GM21786 (cell line): ENCODE measurements around the gene ALPG.

Source experiments
- ATAC-seq: cut with Tn5 transposase; IDR thresholded peaks from one replicate; pipeline ENCODE4 v1.9.1; 2021; ENCODE audit not compliant: unreplicated experiment

ALPG gene

DNA sequence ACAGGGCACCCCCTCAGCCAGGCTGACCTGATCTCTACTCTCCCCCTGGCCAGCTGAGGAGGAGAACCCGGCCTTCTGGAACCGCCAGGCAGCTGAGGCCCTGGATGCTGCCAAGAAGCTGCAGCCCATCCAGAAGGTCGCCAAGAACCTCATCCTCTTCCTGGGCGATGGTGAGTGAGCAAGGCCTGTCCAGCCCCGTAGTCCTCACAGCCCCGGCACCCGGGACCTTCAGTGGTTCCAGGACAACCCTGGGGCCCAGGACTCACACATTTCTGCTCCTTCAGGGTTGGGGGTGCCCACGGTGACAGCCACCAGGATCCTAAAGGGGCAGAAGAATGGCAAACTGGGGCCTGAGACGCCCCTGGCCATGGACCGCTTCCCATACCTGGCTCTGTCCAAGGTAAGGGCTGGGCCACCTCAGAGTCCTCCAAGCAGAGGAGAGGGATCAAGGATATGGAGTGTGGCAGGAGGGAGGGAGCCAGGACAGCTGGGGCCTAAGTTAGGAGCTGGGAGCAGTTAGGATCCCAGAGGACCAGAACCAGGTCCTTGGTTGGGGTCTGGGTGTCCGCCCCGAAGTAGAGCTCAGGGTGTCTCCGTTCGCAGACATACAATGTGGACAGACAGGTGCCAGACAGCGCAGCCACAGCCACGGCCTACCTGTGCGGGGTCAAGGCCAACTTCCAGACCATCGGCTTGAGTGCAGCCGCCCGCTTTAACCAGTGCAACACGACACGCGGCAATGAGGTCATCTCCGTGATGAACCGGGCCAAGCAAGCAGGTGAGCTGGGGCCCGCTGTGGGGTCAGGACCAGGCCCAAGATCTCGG lies 49.9 kb downstream of the ALPG start:
- ATAC-seq: no peak

DNA sequence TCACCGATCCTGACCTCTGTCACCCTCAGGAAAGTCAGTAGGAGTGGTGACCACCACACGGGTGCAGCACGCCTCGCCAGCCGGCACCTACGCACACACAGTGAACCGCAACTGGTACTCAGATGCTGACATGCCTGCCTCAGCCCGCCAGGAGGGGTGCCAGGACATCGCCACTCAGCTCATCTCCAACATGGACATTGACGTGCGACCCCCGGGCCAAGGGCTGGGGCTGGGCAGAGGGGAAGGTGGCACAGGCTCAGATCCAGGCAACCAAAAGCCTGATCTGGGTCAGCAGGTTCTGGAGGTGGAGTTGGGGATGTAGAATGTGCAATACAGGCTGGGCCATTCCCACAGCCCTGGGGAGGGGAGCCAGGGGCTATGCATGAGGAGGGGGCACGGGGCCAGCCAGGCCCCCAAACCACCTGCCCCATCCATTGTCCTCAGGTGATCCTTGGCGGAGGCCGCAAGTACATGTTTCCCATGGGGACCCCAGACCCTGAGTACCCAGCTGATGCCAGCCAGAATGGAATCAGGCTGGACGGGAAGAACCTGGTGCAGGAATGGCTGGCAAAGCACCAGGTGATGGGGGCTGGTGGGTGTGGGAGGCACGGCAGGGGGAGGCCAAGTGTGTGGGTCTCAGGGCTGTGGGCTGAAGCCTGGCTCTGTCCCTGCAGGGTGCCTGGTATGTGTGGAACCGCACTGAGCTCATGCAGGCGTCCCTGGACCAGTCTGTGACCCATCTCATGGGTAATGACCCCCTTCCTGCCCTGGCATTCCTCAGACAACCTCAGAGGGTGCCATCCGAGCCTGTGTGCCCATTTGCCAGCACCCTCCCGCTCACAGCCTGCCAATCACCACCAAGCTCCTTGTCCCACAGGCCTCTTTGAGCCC lies 50.7 kb downstream of the ALPG start:
- no peak for ATAC-seq

DNA sequence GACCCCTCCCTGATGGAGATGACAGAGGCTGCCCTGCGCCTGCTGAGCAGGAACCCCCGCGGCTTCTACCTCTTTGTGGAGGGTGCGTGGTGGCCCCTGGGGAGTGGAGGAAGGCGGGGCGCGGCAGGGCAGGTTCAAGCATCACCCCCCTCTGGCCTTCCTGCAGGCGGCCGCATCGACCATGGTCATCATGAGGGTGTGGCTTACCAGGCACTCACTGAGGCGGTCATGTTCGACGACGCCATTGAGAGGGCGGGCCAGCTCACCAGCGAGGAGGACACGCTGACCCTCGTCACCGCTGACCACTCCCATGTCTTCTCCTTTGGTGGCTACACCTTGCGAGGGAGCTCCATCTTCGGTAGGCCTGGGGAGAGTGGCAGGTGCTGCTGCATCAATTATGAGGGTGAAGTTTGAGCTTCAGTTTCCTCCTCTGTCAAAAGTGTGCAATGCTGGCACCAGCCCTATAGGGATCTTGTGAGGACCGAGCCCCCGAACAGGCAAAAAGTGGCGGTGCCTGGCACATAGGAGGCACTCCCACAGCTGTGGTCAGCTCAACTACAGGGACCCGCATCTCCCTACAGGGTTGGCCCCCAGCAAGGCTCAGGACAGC lies 51.5 kb downstream of the ALPG start:
- ATAC-seq: no peak

DNA sequence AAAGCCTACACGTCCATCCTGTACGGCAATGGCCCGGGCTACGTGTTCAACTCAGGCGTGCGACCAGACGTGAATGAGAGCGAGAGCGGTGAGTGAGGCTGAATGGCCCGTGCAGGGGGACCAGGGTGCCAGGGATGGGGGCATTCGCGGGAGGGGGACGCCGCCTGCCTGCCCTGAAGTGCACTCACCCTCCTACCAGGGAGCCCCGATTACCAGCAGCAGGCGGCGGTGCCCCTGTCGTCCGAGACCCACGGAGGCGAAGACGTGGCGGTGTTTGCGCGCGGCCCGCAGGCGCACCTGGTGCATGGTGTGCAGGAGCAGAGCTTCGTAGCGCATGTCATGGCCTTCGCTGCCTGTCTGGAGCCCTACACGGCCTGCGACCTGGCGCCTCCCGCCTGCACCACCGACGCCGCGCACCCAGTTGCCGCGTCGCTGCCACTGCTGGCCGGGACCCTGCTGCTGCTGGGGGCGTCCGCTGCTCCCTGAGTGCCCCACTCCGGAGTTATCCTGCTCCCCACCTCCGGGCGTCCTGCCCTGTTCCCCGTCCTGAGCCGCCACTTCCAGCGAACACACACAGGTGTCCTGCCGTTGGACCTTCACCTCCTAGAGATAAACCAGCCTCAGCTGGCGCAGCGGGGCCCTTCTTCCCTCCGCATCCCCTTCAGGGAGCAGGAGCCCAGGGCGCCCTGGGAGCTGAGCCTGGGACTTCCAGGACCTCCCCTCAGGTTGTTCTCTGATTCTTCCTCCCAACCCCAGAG lies 52.2 kb downstream of the ALPG start:
- ATAC-seq: no peak

DNA sequence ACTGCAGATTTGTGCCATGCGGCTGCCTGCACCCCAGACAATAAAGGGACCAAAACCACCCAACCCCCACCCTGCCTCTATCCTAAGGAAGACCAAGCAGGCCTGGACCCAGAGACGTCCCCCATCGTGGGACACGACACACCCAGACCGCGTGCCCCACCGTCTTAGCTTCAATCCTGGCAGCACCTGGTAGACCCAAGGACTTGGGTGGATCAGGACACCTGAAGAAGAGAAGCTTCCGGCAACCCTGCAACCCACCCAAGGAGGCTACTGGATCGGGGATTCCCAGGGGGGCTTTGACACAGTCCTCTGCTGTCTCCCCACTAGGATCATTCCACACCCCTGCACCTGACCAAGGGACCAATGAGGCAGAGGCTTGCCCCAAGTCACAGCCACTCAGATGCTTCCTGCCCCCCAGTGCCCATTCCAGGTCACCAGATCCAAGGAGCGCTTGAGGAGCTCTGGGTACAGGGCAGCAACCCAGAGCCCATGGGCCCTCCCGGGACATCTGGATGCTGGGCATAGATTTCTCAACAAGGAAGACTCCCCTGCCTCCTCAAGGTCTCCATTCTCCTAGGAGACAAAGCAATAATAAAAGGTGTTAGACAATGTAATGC lies 52.9 kb downstream of the ALPG start:
- ATAC-seq: no peak

DNA sequence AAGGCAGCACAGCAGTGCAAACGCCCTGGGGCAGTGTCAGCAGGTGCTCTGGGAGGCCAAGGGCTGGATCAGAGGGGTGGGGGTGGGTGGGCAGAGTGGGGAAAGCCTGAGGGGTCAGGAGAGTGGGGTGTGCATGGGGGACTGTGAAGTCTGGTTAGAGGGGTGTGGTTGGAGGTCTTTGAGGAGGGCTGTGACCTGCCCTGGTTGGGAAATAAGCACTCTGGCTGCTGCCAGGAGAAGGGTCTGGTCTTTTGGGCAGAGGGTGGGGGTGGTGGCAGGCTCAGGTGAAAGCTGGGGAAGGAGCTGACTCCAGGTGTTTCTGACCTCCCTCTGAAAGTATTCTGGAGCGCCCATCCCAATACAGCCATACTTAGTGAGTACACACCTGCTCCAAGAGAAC lies 53.5 kb downstream of the ALPG start:
- no peak for ATAC-seq
